GOT3 (cell line): ENCODE results near the gene CPNE5.

ENCODE experiments used
- DNase-seq: peaks from one replicate; lab custom pipeline; 2025; ENCODE audit warnings: mixed read lengths; lab: John Stamatoyannopoulos, UW

The CPNE5 gene

DNA sequence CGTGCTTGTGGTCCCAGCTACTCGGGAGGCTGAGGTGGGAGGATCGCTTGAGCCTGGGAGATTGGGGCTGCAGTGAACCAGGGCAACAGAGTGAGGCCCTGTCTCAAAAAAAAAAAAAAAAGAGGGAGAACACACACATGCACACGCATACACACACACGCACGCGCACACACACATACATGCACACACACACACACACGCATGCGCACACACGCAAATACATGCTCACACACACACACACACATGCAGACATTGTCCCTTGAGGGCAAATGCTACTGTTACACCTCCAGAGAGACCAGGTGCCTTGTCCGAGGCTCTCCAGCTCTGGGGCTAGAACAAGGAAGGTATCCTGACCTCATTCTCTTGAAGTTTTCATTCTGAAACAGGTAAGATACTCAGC lies 77.1 kb downstream of the CPNE5 start:
- no peak for DNase-seq

DNA sequence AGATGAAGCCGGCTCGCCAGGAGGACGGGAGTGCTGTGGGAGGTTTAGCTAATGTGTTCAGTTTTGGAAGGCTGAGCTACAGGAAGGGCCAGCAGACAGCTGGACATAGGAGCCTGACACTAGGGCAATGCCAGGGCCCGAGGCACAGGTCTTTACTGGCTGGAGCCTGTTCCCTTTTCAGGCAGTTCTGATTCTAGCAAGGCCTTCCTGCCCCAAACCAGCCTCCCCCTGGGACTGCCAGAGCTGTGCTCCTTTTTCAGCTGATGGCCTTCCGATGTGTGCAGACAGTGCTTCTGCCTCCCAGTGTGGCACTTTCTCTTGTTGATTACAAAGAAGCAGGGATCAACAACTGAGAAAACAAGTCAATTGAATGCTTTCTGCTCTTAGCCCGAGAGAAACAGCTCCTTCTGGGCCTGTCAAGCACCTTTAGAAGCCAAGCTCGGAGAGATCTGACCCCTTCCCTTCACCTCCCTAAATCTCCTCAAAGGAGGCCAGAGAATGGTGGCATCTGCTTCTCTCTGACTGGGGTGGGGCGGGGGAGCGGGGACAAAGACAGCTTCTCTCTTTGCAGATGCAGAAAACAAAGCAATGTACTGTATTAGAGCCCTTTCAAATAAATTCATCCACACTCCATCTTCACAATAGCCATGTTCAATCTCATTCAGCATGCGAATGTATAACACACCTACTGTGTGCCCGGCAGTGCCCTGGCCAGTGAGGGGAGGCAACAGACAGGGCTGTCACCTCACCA lies 78.4 kb downstream of the CPNE5 start:
- no peak for DNase-seq

DNA sequence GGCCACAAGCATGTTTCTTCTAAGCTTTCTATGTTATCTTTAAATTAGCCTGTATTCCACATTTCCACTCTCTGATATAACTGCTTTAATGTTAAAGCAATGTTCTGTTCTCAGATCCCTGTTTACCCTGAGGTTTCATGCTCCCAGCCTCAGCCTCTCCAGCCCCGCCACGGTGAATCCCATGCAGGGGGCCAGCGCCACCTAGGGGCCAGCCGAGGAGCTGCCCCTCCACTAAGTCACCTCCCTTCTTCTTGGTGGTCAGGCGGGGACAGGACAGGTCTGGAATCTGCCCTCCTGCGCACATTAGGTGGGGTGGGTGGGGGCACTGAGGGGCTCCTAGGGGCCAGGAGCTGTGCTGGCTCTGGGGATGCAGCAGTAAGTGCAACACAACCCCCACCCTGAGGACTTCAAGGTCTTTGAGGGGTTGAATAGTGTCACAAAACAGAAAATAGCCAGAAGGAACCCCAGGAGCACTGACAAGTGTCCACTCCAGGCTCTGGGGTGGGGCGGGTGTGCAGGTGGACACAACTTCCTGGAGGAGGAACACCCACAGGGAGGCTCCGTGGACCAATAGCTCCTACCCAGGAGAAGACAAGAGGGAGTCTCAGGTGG lies 80.0 kb downstream of the CPNE5 start:
- DNase-seq: peak; percentile 19

DNA sequence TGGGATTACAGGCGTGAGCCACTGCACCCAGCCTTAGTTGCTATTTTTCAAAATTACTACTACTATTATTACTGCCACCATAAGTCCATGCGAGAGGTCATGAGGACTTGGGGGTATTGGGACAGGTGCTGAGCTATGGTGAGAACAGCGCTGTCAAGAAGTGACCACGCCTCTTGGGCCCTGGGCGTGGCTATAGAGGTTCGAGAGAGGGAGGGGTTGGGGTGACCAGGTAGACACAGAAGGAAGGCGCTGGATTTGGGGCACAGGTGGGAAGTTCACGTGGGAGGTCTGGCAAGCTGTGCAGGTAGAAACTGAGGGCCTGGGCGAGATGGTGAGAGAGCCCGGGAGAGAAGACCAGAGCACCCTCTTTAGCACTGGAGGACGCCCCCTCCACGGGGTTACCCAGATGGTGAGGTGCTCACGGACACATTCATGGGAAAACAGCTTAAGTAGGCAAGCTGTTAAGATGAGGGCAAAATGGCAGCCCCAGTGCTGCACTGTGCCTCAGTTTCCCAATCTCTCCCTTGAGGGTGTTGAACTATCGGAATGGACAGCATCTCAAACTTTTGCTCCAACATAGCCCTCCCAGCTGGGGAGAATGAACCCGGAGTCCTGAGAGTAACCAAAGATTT lies 80.6 kb downstream of the CPNE5 start:
- no peak for DNase-seq

DNA sequence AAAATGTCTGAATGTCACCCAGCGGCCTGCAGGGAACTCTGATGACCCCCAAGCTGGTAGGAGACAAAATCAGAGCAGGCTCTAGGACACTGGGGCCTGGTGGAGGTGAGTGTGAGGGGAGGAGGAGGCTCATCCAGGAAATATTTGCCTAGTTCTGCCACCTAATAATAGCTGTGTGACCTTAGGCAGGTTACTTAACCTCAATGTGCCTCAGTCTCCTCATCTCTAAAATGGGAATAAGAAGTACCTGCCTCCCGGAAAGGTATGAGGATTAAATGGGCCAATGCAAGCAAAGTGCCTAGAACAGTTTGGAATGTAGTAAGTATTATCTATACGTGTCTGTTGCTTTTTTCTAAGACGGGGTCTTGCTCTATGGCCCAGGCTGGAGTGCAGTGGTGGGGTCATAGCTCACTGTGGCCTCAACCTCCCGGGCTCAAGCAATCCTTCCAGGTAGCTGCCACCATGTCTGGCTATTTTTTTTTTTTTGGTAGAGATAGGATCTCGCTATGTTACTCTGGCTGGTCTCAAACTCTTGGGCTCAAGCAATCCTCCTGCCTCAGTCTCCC lies 81.2 kb downstream of the CPNE5 start:
- DNase-seq: no peak

DNA sequence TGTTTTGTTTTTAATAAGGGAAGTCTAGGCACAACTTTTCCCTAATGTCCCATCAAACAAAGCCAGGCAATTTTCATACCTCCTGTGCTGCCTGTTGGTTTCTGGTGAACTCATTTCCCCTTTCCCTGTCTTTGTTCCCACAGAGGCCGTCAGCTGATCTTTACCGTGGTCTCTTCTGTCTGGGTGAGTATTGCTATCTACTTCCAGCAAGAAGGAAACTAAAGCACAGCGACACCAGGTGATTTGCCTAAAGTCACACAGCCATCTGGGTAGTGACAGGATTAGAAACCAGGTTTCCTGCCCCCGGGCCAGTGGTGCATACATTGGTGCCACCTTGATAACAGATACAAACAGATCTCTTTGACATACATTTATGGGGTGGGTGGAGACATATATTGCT lies 82.0 kb downstream of the CPNE5 start:
- DNase-seq: no peak

DNA sequence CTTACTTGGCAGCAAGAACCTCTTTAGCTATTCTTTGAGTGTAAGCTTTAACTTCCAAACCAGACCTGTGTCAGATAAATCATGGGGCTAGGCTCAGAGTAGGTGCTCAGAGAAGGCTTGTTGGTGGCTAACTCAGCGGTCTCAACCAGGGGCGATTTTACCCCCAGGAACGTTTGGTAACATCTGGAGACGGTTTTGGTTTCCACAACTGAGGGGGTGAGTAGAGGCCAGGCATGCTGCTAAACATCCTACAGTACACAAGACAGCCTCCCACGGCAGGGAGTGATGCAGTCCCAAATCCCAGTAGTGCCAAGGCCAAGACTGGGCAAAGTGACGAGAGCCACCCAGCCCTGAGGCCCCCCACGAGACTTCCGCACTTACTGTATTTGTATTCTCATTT lies 82.5 kb downstream of the CPNE5 start:
- DNase-seq: no peak

DNA sequence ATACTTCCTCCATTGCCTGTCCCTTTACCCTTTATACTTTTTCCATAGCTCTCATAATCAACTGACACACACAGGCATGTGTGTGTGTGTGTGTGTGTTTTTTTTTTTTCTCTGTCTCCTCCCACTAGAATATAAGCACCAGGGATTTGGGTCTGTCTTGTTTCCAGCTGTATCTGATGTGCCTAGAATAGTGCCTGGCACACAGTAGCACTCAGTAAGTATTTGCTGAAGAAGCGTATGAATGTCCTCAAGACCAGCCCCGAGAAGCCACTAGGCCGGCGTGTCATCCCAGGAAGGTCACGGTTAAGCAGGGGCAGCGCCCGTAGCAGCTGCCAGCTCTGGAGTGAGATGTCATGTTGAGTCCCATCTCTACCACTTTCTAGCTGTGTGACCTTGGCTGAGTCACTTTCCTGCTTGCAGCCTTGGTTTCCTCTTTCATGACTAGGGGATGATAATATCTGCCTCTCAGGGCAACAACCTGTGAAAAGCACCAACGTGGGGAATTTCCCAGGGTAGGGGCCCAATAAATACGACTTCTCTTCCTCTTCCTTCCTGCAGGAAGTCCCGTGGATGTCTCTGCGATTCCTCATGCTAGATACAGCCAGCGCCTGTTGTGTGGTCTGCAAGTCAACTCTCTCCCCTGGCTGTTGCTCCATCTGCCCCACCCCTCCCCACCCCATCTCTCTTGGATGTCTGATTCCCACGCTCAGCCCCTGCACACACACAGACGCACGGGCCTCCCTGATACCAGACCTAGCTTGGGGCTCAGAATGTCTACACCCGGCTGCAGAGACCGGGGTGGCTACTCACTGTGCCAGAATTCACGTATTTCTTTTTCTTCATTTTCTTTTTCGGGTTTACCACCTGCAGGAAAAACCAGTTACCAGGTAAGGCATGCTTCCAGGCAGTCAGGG lies 83.6 kb downstream of the CPNE5 start:
- DNase-seq: no peak

DNA sequence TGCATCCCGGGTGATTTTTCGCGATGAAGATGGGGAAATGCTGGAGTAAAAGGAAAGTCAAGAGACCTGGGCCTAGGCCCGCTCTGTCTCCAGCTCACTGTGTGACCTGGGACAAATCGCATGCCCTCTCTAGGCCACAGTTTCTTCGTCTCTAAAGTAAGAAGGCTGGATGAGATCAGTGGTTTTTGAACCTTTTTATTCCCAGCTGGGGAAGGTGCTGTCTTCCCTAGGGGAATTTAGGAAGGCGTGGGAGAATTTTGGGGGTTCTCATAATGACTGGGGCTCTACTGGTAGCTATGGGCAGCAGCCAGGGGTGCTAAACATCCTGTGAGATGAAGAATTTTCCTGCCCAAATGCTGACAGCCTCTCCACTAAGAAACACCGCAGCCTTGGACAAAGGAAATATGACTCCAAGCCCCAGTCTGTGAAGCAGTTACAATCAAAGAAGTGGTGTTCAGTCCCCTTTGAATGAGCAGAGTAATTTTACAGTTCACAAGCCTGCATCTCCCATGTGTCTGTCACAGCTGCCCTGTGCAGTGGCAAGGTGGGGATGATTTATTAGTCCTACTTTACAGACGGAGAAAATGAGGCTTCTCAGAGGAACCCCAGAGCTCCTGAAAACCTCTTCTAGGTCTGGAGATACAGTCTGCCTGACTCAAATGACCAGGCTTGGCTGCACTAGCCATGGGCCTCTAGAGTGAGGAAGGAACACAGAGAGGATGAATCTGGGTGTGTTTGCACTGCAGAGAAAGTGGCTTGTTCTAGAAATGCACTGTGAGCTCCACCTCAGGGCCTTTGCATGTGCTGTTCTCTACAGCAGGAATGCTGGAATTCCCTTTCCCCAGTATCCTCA lies 84.4 kb downstream of the CPNE5 start:
- DNase-seq: no peak

DNA sequence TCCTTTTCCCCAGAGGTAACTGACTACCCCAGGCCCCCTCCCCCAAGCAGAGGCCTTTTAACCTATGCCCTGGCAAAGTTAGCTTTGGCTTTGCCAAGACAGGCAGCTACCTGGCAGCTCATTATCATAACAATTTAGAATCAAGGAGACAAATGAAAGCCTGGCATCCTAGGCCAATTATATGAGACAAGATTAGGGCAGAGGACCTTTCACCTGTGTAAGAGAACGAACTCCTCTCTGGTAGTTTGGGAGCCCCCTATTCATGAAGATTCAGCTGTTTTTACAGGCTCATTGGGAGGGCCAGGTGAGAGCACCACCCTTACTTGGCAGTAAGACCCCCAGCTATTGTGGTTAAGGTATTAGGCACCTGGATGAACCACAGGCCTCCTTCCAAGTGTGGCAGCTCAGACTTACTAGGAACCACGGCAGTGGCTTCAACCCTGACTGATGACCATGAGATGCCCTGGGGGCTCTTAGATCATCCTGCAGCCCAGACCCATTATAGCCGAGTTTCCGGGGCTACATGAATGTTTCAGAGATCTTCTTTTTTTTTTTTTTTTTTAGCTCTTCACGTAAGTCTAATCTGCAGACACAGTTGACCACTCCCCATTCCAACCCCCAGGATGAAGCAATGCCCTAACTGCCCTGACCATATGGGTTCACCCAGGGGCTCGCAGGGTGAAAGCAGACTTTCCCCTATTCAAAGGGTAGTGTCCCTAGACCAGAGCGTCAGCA lies 85.4 kb downstream of the CPNE5 start:
- no peak for DNase-seq

DNA sequence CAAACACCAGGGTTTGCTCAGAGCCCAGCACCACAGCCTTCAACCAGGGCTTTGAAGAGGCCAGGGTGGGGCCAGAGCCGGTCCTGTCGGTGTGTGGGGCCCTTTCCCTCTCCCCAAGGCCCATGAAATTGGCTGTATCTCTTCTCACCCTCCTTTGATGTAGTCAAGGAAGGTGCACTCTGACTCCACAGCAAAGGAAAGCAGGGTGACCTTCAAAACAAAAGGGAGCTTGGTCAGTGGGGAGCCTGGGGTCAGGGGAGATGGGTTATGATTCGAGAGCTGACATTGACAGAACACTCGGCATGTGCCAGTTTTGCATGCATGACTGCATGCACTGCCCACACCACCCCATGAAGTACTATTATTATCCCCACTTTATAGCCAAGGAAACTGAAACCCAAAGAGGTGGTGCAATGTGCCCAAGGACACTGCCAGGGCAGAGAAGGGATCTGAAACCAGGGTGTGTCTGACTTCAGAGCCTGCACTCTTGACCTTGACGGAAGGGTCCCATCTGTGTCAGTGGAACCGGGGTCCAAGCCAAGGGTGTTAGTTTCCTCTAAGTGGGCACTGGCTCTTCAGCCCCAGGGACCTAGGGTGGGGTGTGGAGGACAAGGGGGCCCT lies 86.2 kb downstream of the CPNE5 start:
- no peak for DNase-seq

DNA sequence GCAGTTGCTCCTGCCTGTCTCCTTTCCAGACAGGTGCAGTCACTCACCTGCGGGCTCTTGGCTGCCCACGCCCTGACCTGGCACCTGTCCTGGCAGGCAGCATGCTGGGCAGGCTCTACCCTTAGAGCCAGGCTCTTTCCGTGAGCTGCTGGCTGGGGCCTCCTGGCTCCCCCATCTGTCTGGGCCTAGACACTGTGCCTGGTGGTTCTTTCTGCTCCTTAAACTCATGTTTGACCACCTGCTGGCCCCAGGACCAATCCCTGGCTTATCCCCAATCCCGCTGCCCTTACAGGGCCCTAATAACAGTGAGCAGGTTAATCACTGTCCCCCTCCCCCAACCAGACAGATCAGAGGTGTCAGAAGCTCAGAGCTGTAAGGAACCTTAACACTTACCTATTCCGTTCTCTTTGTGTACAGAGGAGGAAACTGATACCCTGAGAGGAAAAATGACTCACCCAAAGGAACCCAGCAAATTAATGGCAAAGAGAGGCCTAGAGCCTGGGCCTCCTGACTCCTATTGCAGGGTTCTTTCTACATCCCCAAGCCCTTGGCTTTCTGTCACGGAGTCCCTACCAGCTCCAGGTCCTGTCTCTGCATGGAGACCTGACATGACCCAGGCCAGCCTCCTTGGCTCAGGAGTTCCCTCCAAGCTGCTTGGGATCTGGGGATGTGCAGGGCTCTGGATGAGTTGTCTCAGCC lies 86.9 kb downstream of the CPNE5 start:
- no peak for DNase-seq

DNA sequence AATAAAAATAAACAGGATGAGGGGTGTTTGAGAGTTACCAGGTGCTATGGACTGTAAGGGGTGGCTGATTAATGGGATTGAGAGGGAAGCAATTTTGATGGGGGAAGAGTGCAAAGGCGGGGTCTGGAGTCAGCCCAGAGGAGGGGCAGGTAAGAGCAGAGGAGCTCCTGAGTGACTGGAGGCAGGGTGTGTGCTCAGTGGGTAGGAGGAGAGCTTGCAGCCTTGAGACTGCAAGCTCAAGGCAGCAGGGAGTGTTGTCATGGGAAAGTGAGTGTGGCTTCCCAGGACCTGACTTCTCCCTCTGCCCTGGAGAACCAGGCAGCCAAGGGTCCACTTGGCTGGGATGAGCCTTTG lies 87.4 kb downstream of the CPNE5 start:
- no peak for DNase-seq

DNA sequence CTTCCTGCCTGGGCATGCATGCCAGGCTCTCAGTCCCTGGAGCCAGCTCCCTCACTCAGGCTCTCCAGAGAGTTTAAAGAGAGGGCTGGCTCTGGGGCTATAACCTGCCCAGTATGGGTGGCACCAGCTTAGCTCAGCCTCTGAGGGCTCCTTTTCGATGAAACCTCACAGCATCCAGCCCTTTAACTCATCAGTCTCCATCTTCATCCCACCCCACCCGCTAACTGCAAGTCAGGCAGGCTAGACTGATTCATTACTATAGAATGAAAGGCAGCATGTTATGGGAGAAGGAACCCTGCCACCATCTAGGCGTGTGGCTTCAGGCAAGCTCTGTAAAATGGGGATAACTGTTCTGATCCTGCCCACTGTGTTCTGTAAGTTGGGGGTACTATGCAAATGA lies 88.2 kb downstream of the CPNE5 start:
- no peak for DNase-seq

DNA sequence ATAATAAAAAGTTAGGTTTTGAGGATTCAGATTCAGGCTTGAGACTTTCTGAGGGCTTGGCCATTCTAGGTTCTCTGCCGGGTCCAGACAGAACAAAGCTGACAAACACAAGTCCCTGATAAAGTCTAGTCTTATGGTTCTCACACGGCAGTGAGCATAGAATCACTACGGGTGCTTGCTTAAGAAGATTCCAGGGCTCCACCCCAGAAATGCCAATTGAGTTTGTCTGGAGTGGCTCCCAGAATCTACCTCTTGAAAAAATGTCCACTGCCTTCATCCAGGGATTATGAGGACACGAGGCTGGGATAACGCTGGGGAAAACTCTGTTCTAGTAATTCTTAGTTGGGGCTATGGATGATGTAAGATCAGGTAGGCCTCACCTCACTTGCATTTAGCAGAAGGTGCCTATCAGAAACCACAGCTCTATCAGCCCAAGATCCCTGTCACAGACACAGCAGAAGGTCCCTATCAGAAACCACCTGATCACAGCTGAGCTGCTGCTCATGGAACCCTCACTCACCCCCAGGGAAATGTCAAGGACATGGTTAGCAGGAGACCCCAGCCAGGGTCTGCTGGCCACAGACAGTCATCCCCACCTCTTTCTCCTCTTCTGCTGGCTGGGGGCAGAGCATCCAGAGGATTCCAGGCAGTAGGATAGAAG lies 89.3 kb downstream of the CPNE5 start:
- DNase-seq: no peak

DNA sequence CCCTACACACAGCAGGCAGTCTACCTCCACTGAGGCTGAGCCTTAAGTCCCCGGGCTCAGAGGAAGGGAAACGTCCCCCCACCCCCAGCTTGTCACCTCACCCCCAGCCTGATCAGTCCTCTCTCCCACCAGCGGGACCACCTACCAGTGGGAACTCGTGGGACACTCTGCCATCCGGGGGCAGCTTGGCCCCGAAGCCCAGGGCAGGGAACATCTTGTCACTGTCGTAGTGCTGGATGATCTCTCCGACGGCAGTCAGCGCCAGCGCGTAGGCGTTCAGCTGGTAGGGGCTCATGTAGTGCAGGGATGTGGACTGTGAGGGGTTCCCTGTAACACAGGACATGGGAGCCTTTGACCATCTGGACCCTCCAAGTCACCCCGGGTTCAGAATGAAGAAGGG lies 93.0 kb downstream of the CPNE5 start:
- DNase-seq: no peak

DNA sequence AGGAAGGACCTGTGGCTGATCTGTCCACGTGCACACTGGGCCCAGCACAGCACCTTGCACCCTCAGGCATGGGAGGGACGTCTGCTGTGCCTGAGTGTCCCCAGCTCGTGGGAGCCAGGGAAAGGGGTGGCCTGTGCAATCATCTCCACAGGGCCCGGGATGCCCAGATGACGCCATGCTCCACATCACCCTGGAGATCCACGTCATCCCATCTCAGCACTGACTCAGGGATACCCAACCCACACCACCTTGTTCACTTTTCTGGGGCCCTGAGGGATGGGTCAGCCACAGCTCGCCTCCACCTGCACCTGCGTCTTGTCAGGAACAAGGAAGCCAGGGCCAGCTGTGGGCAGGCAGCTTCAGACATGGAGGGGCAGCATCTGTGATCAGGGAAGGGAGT lies 93.4 kb downstream of the CPNE5 start:
- no peak for DNase-seq

DNA sequence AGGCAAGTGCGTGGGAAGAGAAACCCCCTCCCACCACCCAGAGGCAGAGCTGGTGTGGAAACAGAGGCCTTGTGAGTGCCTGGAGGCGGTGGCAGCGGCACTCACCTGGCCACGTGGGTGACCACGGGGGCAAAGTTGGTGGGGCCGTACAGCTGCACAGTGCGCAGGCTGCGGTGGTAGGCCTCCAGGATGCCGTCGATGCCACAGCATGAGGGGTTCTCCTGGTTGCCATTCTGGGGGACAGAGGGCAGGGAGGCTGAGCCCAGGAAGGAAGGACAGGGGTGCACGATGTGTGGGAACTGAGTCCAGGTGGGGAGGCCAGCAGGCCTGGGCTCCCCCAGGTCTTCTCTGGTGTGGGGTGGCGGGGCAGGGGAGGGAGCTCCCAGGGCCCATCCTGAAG lies 94.0 kb downstream of the CPNE5 start:
- no peak for DNase-seq

DNA sequence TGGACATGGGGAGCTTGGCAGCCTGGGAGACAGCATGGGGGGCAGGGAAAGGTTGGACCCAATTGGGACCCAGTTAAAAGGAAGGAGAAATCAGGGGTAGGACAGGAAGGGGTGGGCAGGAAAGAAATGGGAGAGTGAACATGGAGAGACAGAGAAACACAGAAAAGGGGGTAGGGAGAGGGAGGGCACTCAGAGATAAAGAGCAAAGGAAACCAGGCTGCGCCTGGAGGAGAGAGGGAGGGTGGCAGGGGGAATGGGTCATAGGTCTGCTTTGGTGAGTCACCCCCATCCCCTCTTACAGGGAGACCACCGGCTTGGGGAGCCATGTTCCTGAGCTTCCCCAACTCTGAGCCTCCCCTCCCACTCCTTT lies 95.0 kb downstream of the CPNE5 start:
- no peak for DNase-seq
